ENCODE data around the gene VTI1A. TPM values are rescaled to one million over a fixed set of nuclear protein-coding genes. Genes with fewer than 3 reads are reported as not detected.

Gene VTI1A
- total RNA-seq, 1 experiment from 2014 or later = 61.7 TPM

- Histone ChIP-seq H3K27ac (ENCODE audit: low read length) (no peak overlapping the region), H3K27me3 (ENCODE audit: low read length) (no peaks in the 10 kb centered on the region), H3K4me3 (ENCODE audit: low read length) (no peak overlapping the region), H3K79me2 (ENCODE audit: low read length) (no peaks in the 10 kb centered on the region), H3K4me1 (ENCODE audit: low read length) (no peaks in the 10 kb centered on the region), H3K9ac (ENCODE audit: low read length) (no peak overlapping the region), H3K4me2 (ENCODE audit: low read depth, low read length, poor library complexity, severe bottlenecking) (no peak overlapping the region), H3K36me3 (ENCODE audit: insufficient read depth, low read length) (no peaks in the 10 kb centered on the region), H3K9me3 (ENCODE audit: low read length) (no peaks in the 10 kb centered on the region), H4K20me1 (ENCODE audit: insufficient read depth, low read depth, low read length) (no peaks in the 10 kb centered on the region), H2AFZ (ENCODE audit: low read length) (no peak overlapping the region), H3K9me2 (replicated peaks; ENCODE audit: insufficient read depth, low read length) (no peaks in the 10 kb centered on the region)
- DNase-seq = no peak
Observed at GRCh38 chr10:112695539-112695938, 248.5 kb downstream of the VTI1A start.

GRCh38 chr10:112696592-112696991, 249.6 kb downstream of the VTI1A start:
- Histone ChIP-seq H3K27ac (ENCODE audit: low read length) (no peak overlapping the region), H3K79me2 (ENCODE audit: low read length) (no peaks in the 10 kb centered on the region), H3K36me3 (ENCODE audit: insufficient read depth, low read length) (no peaks in the 10 kb centered on the region), H3K9me3 (ENCODE audit: low read length) (no peaks in the 10 kb centered on the region), H3K4me2 (ENCODE audit: low read depth, low read length, poor library complexity, severe bottlenecking) (no peak overlapping the region), H4K20me1 (ENCODE audit: insufficient read depth, low read depth, low read length) (no peaks in the 10 kb centered on the region), H3K4me3 (ENCODE audit: low read length) (no peak overlapping the region), H3K9ac (ENCODE audit: low read length) (no peak overlapping the region), H3K27me3 (ENCODE audit: low read length) (no peaks in the 10 kb centered on the region), H3K4me1 (ENCODE audit: low read length) (peaks cover 4% of the 10 kb centered on the region), H3K9me2 (replicated peaks; ENCODE audit: insufficient read depth, low read length) (no peaks in the 10 kb centered on the region), H2AFZ (ENCODE audit: low read length) (no peak overlapping the region)
- no peak for DNase-seq

- Histone ChIP-seq H4K20me1 (ENCODE audit: insufficient read depth, low read depth, low read length) (no peaks in the 10 kb centered on the region), H3K4me1 (ENCODE audit: low read length) (peaks cover 8% of the 10 kb centered on the region), H3K9ac (ENCODE audit: low read length) (no peak overlapping the region), H3K36me3 (ENCODE audit: insufficient read depth, low read length) (no peaks in the 10 kb centered on the region), H3K79me2 (ENCODE audit: low read length) (no peaks in the 10 kb centered on the region), H3K27ac (ENCODE audit: low read length) (no peak overlapping the region), H3K4me3 (ENCODE audit: low read length) (no peak overlapping the region), H3K4me2 (ENCODE audit: low read depth, low read length, poor library complexity, severe bottlenecking) (no peak overlapping the region), H3K27me3 (ENCODE audit: low read length) (no peaks in the 10 kb centered on the region), H3K9me2 (replicated peaks; ENCODE audit: insufficient read depth, low read length) (no peaks in the 10 kb centered on the region), H2AFZ (ENCODE audit: low read length) (no peak overlapping the region), H3K9me3 (ENCODE audit: low read length) (no peaks in the 10 kb centered on the region)
- DNase-seq = no peak
Observed at GRCh38 chr10:112698133-112698817, 251.3 kb downstream of the VTI1A start.

- no peaks in the 10 kb centered on the region for H3K9me3 ChIP-seq (ENCODE audit: low read length)
- no peak overlapping the region for H3K27ac ChIP-seq (ENCODE audit: low read length)
- no peak overlapping the region for H3K4me2 ChIP-seq (ENCODE audit: low read depth, low read length, poor library complexity, severe bottlenecking)
- H3K79me2 ChIP-seq (ENCODE audit: low read length) = no peaks in the 10 kb centered on the region
- H3K9me2 ChIP-seq (replicated peaks; ENCODE audit: insufficient read depth, low read length) = no peaks in the 10 kb centered on the region
- H4K20me1 ChIP-seq (ENCODE audit: insufficient read depth, low read depth, low read length) = no peaks in the 10 kb centered on the region
- H3K9ac ChIP-seq (ENCODE audit: low read length) = no peak overlapping the region
- H3K4me1 ChIP-seq (ENCODE audit: low read length) = peaks cover 8% of the 10 kb centered on the region
- no peaks in the 10 kb centered on the region for H3K27me3 ChIP-seq (ENCODE audit: low read length)
- H3K36me3 ChIP-seq (ENCODE audit: insufficient read depth, low read length) = no peaks in the 10 kb centered on the region
- H3K4me3 ChIP-seq (ENCODE audit: low read length) = no peak overlapping the region
- H2AFZ ChIP-seq (ENCODE audit: low read length) = no peak overlapping the region
- DNase-seq = no peak
Observed at GRCh38 chr10:112698818-112699164, 251.8 kb downstream of the VTI1A start.

GRCh38 chr10:112700215-112700671, 253.2 kb downstream of the VTI1A start:
- no peaks in the 10 kb centered on the region for H3K27me3 ChIP-seq (ENCODE audit: low read length)
- H3K27ac ChIP-seq (ENCODE audit: low read length) = no peak overlapping the region
- no peak overlapping the region for H2AFZ ChIP-seq (ENCODE audit: low read length)
- no peaks in the 10 kb centered on the region for H3K9me3 ChIP-seq (ENCODE audit: low read length)
- no peaks in the 10 kb centered on the region for H3K36me3 ChIP-seq (ENCODE audit: insufficient read depth, low read length)
- H3K4me1 ChIP-seq (ENCODE audit: low read length) = peaks cover 8% of the 10 kb centered on the region
- H3K9ac ChIP-seq (ENCODE audit: low read length) = no peak overlapping the region
- H4K20me1 ChIP-seq (ENCODE audit: insufficient read depth, low read depth, low read length) = no peaks in the 10 kb centered on the region
- no peak overlapping the region for H3K4me3 ChIP-seq (ENCODE audit: low read length)
- no peak overlapping the region for H3K4me2 ChIP-seq (ENCODE audit: low read depth, low read length, poor library complexity, severe bottlenecking)
- H3K79me2 ChIP-seq (ENCODE audit: low read length) = no peaks in the 10 kb centered on the region
- DNase-seq = no peak
- no peaks in the 10 kb centered on the region for H3K9me2 ChIP-seq (replicated peaks; ENCODE audit: insufficient read depth, low read length)

- Histone ChIP-seq H3K4me3 (ENCODE audit: low read length) (no peak overlapping the region), H3K27me3 (ENCODE audit: low read length) (no peaks in the 10 kb centered on the region), H3K4me1 (ENCODE audit: low read length) (peaks cover 8% of the 10 kb centered on the region), H3K4me2 (ENCODE audit: low read depth, low read length, poor library complexity, severe bottlenecking) (no peak overlapping the region), H3K36me3 (ENCODE audit: insufficient read depth, low read length) (no peaks in the 10 kb centered on the region), H4K20me1 (ENCODE audit: insufficient read depth, low read depth, low read length) (no peaks in the 10 kb centered on the region), H3K9me2 (replicated peaks; ENCODE audit: insufficient read depth, low read length) (no peaks in the 10 kb centered on the region), H2AFZ (ENCODE audit: low read length) (no peak overlapping the region), H3K9me3 (ENCODE audit: low read length) (no peaks in the 10 kb centered on the region), H3K79me2 (ENCODE audit: low read length) (no peaks in the 10 kb centered on the region), H3K9ac (ENCODE audit: low read length) (no peak overlapping the region), H3K27ac (ENCODE audit: low read length) (no peak overlapping the region)
- DNase-seq = no peak
Observed at GRCh38 chr10:112701211-112701877, 254.3 kb downstream of the VTI1A start.

- H3K9me2 ChIP-seq (replicated peaks; ENCODE audit: insufficient read depth, low read length) = no peaks in the 10 kb centered on the region
Observed at GRCh38 chr10:112701878-112702255, 254.9 kb downstream of the VTI1A start.

GRCh38 chr10:112706577-112706976, 259.6 kb downstream of the VTI1A start:
- Histone ChIP-seq H3K9ac (ENCODE audit: low read length) (no peak overlapping the region), H3K27me3 (ENCODE audit: low read length) (no peaks in the 10 kb centered on the region), H3K9me2 (replicated peaks; ENCODE audit: insufficient read depth, low read length) (no peaks in the 10 kb centered on the region), H3K79me2 (ENCODE audit: low read length) (no peaks in the 10 kb centered on the region), H3K4me2 (ENCODE audit: low read depth, low read length, poor library complexity, severe bottlenecking) (no peak overlapping the region), H3K27ac (ENCODE audit: low read length) (no peak overlapping the region), H3K4me3 (ENCODE audit: low read length) (no peak overlapping the region), H3K9me3 (ENCODE audit: low read length) (no peaks in the 10 kb centered on the region), H4K20me1 (ENCODE audit: insufficient read depth, low read depth, low read length) (no peaks in the 10 kb centered on the region), H3K4me1 (ENCODE audit: low read length) (peaks cover 4% of the 10 kb centered on the region), H3K36me3 (ENCODE audit: insufficient read depth, low read length) (no peaks in the 10 kb centered on the region), H2AFZ (ENCODE audit: low read length) (no peak overlapping the region)
- DNase-seq = no peak

More at GRCh38 chr10:112701878-112702255, 254.9 kb downstream of the VTI1A start:
- H3K27ac ChIP-seq (ENCODE audit: low read length) = no peak overlapping the region
- no peaks in the 10 kb centered on the region for H3K79me2 ChIP-seq (ENCODE audit: low read length)
- no peaks in the 10 kb centered on the region for H3K9me3 ChIP-seq (ENCODE audit: low read length)
- no peaks in the 10 kb centered on the region for H3K27me3 ChIP-seq (ENCODE audit: low read length)
- H2AFZ ChIP-seq (ENCODE audit: low read length) = no peak overlapping the region
- H4K20me1 ChIP-seq (ENCODE audit: insufficient read depth, low read depth, low read length) = no peaks in the 10 kb centered on the region
- DNase-seq = no peak
- H3K4me3 ChIP-seq (ENCODE audit: low read length) = no peak overlapping the region
- peaks cover 8% of the 10 kb centered on the region for H3K4me1 ChIP-seq (ENCODE audit: low read length)
- no peaks in the 10 kb centered on the region for H3K36me3 ChIP-seq (ENCODE audit: insufficient read depth, low read length)
- H3K9ac ChIP-seq (ENCODE audit: low read length) = no peak overlapping the region
- no peak overlapping the region for H3K4me2 ChIP-seq (ENCODE audit: low read depth, low read length, poor library complexity, severe bottlenecking)
